ENCODE measurements around the gene TMEM184A.

DNA sequence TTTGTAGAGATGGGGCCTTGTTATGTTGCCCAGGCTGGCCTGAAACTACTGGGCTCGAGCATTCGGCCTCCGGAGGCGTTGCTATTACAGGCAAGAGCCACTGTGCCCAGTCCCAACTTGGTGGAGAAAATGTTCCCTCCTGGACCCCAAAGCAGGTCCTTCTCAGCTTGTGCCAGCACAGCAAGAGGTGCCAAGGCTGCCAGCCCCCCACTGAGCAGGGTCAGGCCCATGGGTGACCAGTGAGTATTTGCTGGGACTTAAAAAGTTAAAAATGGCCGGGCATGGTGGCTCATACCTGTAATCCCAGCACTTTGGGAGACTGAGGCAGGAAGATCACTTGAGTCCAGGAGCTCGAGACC, 20.9 kb downstream of the TMEM184A start:
- TF ChIP-seq, protein P1, sequence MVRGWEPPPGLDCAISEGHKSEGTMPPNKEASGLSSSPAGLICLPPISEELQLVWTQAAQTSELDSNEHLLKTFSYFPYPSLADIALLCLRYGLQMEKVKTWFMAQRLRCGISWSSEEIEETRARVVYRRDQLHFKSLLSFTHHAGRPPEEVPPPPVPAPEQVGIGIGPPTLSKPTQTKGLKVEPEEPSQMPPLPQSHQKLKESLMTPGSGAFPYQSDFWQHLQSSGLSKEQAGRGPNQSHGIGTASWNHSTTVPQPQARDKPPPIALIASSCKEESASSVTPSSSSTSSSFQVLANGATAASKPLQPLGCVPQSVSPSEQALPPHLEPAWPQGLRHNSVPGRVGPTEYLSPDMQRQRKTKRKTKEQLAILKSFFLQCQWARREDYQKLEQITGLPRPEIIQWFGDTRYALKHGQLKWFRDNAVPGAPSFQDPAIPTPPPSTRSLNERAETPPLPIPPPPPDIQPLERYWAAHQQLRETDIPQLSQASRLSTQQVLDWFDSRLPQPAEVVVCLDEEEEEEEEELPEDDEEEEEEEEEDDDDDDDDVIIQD (CRISPR knock-in tag; IDR thresholded peaks at IDR 0.05; ENCODE audit: low read depth) = no peak
- TF ChIP-seq, protein P2, sequence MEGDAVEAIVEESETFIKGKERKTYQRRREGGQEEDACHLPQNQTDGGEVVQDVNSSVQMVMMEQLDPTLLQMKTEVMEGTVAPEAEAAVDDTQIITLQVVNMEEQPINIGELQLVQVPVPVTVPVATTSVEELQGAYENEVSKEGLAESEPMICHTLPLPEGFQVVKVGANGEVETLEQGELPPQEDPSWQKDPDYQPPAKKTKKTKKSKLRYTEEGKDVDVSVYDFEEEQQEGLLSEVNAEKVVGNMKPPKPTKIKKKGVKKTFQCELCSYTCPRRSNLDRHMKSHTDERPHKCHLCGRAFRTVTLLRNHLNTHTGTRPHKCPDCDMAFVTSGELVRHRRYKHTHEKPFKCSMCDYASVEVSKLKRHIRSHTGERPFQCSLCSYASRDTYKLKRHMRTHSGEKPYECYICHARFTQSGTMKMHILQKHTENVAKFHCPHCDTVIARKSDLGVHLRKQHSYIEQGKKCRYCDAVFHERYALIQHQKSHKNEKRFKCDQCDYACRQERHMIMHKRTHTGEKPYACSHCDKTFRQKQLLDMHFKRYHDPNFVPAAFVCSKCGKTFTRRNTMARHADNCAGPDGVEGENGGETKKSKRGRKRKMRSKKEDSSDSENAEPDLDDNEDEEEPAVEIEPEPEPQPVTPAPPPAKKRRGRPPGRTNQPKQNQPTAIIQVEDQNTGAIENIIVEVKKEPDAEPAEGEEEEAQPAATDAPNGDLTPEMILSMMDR (CRISPR knock-in tag; IDR thresholded peaks at IDR 0.05) = no peak
- no peak for TF ChIP-seq CHD4 (IDR thresholded peaks at IDR 0.05; ENCODE audit: borderline replicate concordance, low read length)
- no peak for TF ChIP-seq EEA1 (CRISPR knock-in tag; IDR thresholded peaks at IDR 0.05; ENCODE audit: borderline replicate concordance)
- TF ChIP-seq BORCS8-MEF2B (CRISPR knock-in tag; IDR thresholded peaks at IDR 0.05) = no peak
- TF ChIP-seq, protein P3, sequence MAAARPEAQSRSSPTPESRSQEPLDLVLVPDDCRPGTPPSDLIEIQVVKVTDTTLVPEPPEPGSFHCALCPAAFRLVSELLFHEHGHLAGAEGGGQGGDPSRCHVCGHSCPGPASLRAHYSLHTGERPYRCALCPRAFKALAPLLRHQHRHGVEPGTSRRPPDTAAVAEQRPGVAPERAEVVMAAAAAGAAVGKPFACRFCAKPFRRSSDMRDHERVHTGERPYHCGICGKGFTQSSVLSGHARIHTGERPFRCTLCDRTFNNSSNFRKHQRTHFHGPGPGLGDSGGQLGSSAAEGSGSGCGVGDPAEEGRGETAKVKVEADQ (CRISPR knock-in tag; IDR thresholded peaks at IDR 0.05; ENCODE audit: borderline replicate concordance) = no peak
- no peak for TF ChIP-seq ADNP (CRISPR knock-in tag; IDR thresholded peaks at IDR 0.05)
- TF ChIP-seq CCAR2 (optimal IDR thresholded peaks at IDR 0.05; ENCODE audit: low read depth, low read length) = no peak
- TF ChIP-seq TBL1XR1 (IDR thresholded peaks at IDR 0.05; ENCODE audit: borderline replicate concordance, low read length, partially characterized antibody) = no peak

All from HepG2 (cell line).